Measurements from ENCODE around the gene BCAM.
"Not testable (repeated sequence)": the region's sequence is repeated elsewhere in the genome, so short reads cannot be mapped to it uniquely, and the experiment has no call there.

DNA sequence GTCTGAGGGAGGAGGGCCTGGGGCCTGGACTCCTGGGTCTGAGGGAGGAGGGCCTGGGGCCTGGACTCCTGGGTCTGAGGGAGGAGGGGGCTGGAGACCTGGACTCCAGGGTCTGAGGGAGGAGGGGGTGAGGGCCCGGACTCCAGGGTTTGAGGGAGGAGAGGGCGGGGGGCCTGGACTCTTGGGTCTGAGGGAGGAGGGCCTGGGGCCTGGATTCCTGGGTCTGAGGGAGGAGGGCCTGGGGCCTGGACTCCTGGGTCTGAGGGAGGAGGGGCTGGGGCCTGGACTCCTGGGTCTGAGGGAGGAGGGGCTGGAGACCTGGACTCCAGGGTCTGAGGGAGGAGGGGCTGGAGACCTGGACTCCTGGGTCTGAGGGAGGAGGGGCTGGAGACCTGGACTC, 27.2 kb upstream of the BCAM start:
- TF ChIP-seq, protein P1, sequence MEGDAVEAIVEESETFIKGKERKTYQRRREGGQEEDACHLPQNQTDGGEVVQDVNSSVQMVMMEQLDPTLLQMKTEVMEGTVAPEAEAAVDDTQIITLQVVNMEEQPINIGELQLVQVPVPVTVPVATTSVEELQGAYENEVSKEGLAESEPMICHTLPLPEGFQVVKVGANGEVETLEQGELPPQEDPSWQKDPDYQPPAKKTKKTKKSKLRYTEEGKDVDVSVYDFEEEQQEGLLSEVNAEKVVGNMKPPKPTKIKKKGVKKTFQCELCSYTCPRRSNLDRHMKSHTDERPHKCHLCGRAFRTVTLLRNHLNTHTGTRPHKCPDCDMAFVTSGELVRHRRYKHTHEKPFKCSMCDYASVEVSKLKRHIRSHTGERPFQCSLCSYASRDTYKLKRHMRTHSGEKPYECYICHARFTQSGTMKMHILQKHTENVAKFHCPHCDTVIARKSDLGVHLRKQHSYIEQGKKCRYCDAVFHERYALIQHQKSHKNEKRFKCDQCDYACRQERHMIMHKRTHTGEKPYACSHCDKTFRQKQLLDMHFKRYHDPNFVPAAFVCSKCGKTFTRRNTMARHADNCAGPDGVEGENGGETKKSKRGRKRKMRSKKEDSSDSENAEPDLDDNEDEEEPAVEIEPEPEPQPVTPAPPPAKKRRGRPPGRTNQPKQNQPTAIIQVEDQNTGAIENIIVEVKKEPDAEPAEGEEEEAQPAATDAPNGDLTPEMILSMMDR (IDR thresholded peaks at IDR 0.05; ENCODE audit: insufficient read depth, low read length) = not testable (repeated sequence)
- not testable (repeated sequence) for TF ChIP-seq GABPA, POLR2AphosphoS5 (IDR thresholded peaks at IDR 0.05; ENCODE audit: low read depth)
- TF ChIP-seq, protein P2, sequence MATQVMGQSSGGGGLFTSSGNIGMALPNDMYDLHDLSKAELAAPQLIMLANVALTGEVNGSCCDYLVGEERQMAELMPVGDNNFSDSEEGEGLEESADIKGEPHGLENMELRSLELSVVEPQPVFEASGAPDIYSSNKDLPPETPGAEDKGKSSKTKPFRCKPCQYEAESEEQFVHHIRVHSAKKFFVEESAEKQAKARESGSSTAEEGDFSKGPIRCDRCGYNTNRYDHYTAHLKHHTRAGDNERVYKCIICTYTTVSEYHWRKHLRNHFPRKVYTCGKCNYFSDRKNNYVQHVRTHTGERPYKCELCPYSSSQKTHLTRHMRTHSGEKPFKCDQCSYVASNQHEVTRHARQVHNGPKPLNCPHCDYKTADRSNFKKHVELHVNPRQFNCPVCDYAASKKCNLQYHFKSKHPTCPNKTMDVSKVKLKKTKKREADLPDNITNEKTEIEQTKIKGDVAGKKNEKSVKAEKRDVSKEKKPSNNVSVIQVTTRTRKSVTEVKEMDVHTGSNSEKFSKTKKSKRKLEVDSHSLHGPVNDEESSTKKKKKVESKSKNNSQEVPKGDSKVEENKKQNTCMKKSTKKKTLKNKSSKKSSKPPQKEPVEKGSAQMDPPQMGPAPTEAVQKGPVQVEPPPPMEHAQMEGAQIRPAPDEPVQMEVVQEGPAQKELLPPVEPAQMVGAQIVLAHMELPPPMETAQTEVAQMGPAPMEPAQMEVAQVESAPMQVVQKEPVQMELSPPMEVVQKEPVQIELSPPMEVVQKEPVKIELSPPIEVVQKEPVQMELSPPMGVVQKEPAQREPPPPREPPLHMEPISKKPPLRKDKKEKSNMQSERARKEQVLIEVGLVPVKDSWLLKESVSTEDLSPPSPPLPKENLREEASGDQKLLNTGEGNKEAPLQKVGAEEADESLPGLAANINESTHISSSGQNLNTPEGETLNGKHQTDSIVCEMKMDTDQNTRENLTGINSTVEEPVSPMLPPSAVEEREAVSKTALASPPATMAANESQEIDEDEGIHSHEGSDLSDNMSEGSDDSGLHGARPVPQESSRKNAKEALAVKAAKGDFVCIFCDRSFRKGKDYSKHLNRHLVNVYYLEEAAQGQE (IDR thresholded peaks at IDR 0.05; ENCODE audit: insufficient replicate concordance, low read depth) = not testable (repeated sequence)
